Measurements from ENCODE around the gene MED15.
"Not testable (repeated sequence)": the region's sequence is repeated elsewhere in the genome, so short reads cannot be mapped to it uniquely, and the experiment has no call there.

Gene MED15

DNA sequence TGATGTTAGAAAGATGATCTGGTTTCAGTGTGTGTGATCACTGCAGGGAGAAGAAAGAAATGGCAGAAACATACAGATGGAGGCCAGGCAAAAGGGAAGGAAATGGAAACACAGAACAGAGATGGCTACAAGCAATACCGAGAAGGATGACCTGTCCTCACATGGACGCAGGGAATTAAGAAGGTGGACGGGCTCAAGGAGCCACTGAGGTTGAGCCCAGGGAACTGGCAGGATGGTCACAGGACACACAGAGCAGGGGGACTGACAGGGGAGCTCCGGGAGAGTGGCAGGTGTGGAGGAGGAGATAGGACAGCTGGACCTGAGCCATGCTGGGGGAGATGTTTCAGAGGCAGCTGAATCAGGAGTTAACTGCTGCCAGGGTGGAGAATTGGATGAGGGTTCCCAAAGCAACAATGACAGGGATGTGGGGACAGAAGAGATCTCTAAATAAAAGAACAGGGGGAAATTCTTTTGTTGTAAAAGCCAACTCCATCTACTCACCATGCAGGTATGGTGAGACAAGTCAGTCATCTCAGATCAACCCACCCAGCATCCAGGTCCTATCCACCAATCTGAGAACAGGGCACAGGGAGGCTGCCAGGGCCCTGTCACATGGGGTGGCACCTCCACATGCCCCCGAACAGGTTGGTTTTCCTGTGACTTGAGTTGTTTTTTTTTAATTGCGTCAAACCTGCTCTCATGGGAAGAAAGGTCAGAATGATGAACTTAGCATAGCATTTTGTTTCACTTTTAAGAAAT, 38.1 kb upstream of the MED15 start:
- Histone ChIP-seq H3K4me3 (ENCODE audit: low read length) (no peak overlapping the region), H3K9ac (ENCODE audit: low read depth, low read length) (no peak overlapping the region), H3K36me3 (ENCODE audit: insufficient read depth, low read length) (peaks cover 5% of the 10 kb centered on the region; the same call in 1 of the 2 replicates), H3K27ac (ENCODE audit: low read depth, low read length) (no peak overlapping the region), H3K9me3 (ENCODE audit: insufficient read depth, low read depth, low read length) (no peaks in the 10 kb centered on the region), H3K27me3 (ENCODE audit: insufficient read depth, low read length) (no peaks in the 10 kb centered on the region), H3K4me1 (ENCODE audit: insufficient read depth, low read length) (no peaks in the 10 kb centered on the region)
- WGBS = 90% methylated on average over 6 of the region's 6 CpGs

GRCh38 chr22:20470525-20470924, 36.9 kb upstream of the MED15 start:
- not testable (repeated sequence) for H3K9ac ChIP-seq (ENCODE audit: low read depth, low read length); H3K9me3 ChIP-seq (ENCODE audit: insufficient read depth, low read depth, low read length); H3K27me3 ChIP-seq (ENCODE audit: insufficient read depth, low read length); H3K4me1 ChIP-seq (ENCODE audit: insufficient read depth, low read length); H3K36me3 ChIP-seq (ENCODE audit: insufficient read depth, low read length); H3K27ac ChIP-seq (ENCODE audit: low read depth, low read length); H3K4me3 ChIP-seq (ENCODE audit: low read length)
- WGBS = 92% methylated on average over 2 of the region's 2 CpGs

DNA sequence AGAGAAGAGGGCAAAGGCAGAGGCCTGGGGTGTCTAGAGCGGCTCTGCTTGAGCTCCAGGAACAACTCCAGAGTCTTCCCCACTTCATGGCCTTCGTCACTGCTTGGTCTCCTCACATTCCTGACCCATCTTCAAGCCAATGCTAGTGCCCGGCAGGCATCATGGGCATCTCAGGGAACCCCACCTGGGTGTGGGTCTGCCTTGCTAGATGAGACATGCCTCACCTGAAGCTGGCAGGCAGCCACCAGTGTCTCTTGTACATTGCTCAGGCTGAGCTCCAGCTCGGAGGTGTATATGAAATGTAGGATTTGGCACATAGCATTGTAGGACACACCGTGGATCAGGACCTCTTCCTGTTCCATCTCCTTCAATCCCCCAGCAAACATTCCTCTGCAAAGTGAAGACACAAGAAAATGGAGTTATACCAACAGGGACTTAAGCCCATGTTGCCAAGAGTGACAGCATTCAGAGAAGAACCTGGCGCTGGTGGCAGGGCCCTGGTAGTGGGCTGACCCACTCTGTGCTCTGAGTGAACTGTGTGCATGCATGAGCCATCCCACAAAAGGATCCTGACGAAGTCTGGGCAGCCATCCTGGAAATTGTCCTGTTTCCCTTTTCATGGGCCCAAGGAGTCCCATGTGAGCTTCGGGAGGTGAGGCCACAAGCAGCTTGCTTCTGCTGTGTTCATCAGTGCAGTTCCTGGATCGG, 36.1 kb upstream of the MED15 start:
- Histone ChIP-seq H3K36me3 (ENCODE audit: insufficient read depth, low read length) (peaks cover 5% of the 10 kb centered on the region; the same call in 1 of the 2 replicates), H3K4me1 (ENCODE audit: insufficient read depth, low read length) (no peaks in the 10 kb centered on the region), H3K9me3 (ENCODE audit: insufficient read depth, low read depth, low read length) (no peaks in the 10 kb centered on the region), H3K9ac (ENCODE audit: low read depth, low read length) (no peak overlapping the region), H3K27me3 (ENCODE audit: insufficient read depth, low read length) (no peaks in the 10 kb centered on the region), H3K27ac (ENCODE audit: low read depth, low read length) (no peak overlapping the region), H3K4me3 (ENCODE audit: low read length) (no peak overlapping the region)
- 94% methylated on average over 9 of the region's 9 CpGs for WGBS

- WGBS = 93% methylated on average over 9 of the region's 11 CpGs
- no peaks in the 10 kb centered on the region for H3K27me3 ChIP-seq (ENCODE audit: insufficient read depth, low read length)
- peaks cover 5% of the 10 kb centered on the region; the same call in 1 of the 2 replicates for H3K36me3 ChIP-seq (ENCODE audit: insufficient read depth, low read length)
- H3K4me3 ChIP-seq (ENCODE audit: low read length) = no peak overlapping the region
- H3K4me1 ChIP-seq (ENCODE audit: insufficient read depth, low read length) = no peaks in the 10 kb centered on the region
- H3K27ac ChIP-seq (ENCODE audit: low read depth, low read length) = no peak overlapping the region
- H3K9me3 ChIP-seq (ENCODE audit: insufficient read depth, low read depth, low read length) = no peaks in the 10 kb centered on the region
- H3K9ac ChIP-seq (ENCODE audit: low read depth, low read length) = no peak overlapping the region
Measured at GRCh38 chr22:20472629-20473442, 34.6 kb upstream of the MED15 start.

DNA sequence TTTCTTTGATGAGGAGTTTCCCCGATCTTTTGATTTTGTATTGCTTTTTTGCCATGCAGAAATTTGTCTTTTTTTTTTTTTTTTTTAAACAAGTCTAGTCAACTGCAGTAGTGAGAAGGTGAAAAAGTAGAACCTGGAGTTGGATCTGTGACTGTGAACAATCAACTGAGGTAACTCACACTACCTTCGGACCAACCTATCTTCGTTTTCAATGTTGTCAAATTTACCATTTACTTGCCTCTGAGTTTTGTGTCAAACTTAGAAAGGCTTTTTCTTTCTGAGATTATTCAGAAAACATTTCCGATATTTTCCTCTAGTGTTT, 32.3 kb upstream of the MED15 start:
- Histone ChIP-seq H3K9ac (ENCODE audit: low read depth, low read length) (no peak overlapping the region), H3K27ac (ENCODE audit: low read depth, low read length) (no peak overlapping the region), H3K27me3 (ENCODE audit: insufficient read depth, low read length) (no peaks in the 10 kb centered on the region), H3K9me3 (ENCODE audit: insufficient read depth, low read depth, low read length) (no peaks in the 10 kb centered on the region), H3K4me3 (ENCODE audit: low read length) (no peak overlapping the region), H3K4me1 (ENCODE audit: insufficient read depth, low read length) (no peaks in the 10 kb centered on the region), H3K36me3 (ENCODE audit: insufficient read depth, low read length) (peaks cover 5% of the 10 kb centered on the region; the same call in 1 of the 2 replicates)
- WGBS = 100% methylated on average over 3 of the region's 4 CpGs

DNA sequence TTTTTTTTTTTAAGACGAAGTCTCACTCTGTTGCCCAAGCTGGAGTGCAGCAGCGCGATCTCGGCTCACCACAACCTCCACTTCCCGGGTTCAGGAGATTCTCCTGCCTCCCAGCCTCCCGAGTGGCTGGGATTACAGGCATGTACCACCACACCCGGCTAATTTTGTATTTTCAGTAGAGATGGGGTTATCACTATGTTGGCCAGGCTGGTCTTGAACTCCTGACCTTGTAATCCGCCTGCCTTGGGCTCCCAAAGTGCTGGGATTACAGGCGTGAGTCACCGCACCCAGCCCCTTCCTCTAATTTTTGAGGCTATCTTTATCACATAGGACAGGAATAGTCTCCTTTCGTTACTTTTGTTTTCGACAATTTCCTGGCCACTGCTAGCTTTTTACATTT, 31.8 kb upstream of the MED15 start:
- H3K4me3 ChIP-seq (ENCODE audit: low read length); H3K36me3 ChIP-seq (ENCODE audit: insufficient read depth, low read length); H3K27me3 ChIP-seq (ENCODE audit: insufficient read depth, low read length); H3K9ac ChIP-seq (ENCODE audit: low read depth, low read length); H3K4me1 ChIP-seq (ENCODE audit: insufficient read depth, low read length); H3K9me3 ChIP-seq (ENCODE audit: insufficient read depth, low read depth, low read length); H3K27ac ChIP-seq (ENCODE audit: low read depth, low read length): not testable (repeated sequence)
- 92% methylated on average over 12 of the region's 12 CpGs for WGBS

GRCh38 chr22:20478059-20478458, 29.4 kb upstream of the MED15 start:
- H3K4me1 ChIP-seq (ENCODE audit: insufficient read depth, low read length); H3K9ac ChIP-seq (ENCODE audit: low read depth, low read length); H3K9me3 ChIP-seq (ENCODE audit: insufficient read depth, low read depth, low read length); H3K27me3 ChIP-seq (ENCODE audit: insufficient read depth, low read length); H3K36me3 ChIP-seq (ENCODE audit: insufficient read depth, low read length); H3K27ac ChIP-seq (ENCODE audit: low read depth, low read length); H3K4me3 ChIP-seq (ENCODE audit: low read length): not testable (repeated sequence)
- WGBS = 100% methylated on average over 5 of the region's 6 CpGs

- no peak overlapping the region for H3K9ac ChIP-seq (ENCODE audit: low read depth, low read length)
- H3K27ac ChIP-seq (ENCODE audit: low read depth, low read length) = no peak overlapping the region
- H3K4me1 ChIP-seq (ENCODE audit: insufficient read depth, low read length) = no peaks in the 10 kb centered on the region
- no peaks in the 10 kb centered on the region for H3K27me3 ChIP-seq (ENCODE audit: insufficient read depth, low read length)
- H3K36me3 ChIP-seq (ENCODE audit: insufficient read depth, low read length) = no peaks in the 10 kb centered on the region
- no peaks in the 10 kb centered on the region for H3K9me3 ChIP-seq (ENCODE audit: insufficient read depth, low read depth, low read length)
- 100% methylated on average over 1 of the region's 1 CpG for WGBS
- no peak overlapping the region for H3K4me3 ChIP-seq (ENCODE audit: low read length)
Measured at GRCh38 chr22:20479612-20480196, 27.7 kb upstream of the MED15 start.

- not testable (repeated sequence) for H3K27me3 ChIP-seq (ENCODE audit: insufficient read depth, low read length); H3K4me3 ChIP-seq (ENCODE audit: low read length); H3K9ac ChIP-seq (ENCODE audit: low read depth, low read length); H3K36me3 ChIP-seq (ENCODE audit: insufficient read depth, low read length); H3K27ac ChIP-seq (ENCODE audit: low read depth, low read length); H3K9me3 ChIP-seq (ENCODE audit: insufficient read depth, low read depth, low read length); H3K4me1 ChIP-seq (ENCODE audit: insufficient read depth, low read length)
- 97% methylated on average over 7 of the region's 7 CpGs for WGBS
Measured at GRCh38 chr22:20483143-20483506, 24.3 kb upstream of the MED15 start.

GRCh38 chr22:20483771-20484170, 23.6 kb upstream of the MED15 start:
- Histone ChIP-seq H3K4me1 (ENCODE audit: insufficient read depth, low read length) (no peaks in the 10 kb centered on the region), H3K9ac (ENCODE audit: low read depth, low read length) (no peak overlapping the region), H3K36me3 (ENCODE audit: insufficient read depth, low read length) (no peaks in the 10 kb centered on the region), H3K27me3 (ENCODE audit: insufficient read depth, low read length) (no peaks in the 10 kb centered on the region), H3K4me3 (ENCODE audit: low read length) (no peak overlapping the region), H3K27ac (ENCODE audit: low read depth, low read length) (no peak overlapping the region), H3K9me3 (ENCODE audit: insufficient read depth, low read depth, low read length) (no peaks in the 10 kb centered on the region)
- 95% methylated on average over 14 of the region's 14 CpGs for WGBS

Data from HUES64 (cell line).